HepG2 (cell line): ENCODE results near the gene BLOC1S4. TPM values are rescaled to one million over a fixed set of nuclear protein-coding genes. Genes with fewer than 3 reads are reported as not detected.

ENCODE experiments used
- HMGA1 ChIP-seq: sonication (generic); formaldehyde crosslinking; conservative IDR thresholded peaks from 2 replicates; pipeline ENCODE4 v1.4.0; 2020; ENCODE audit warnings: missing genetic modification reagents
- MAF1 ChIP-seq: sonication (generic); formaldehyde crosslinking; IDR thresholded peaks from 2 replicates; pipeline ENCODE4 v1.5.0; 2020; ENCODE audit warnings: missing genetic modification reagents, borderline replicate concordance
- SNRNP70 ChIP-seq: fragments of 200-400 bp; formaldehyde crosslinking; IDR thresholded peaks from 2 replicates; pipeline ENCODE4 v1.6.1; 2017; ENCODE audit warnings: mild to moderate bottlenecking, low read depth, low read length, moderate library complexity
- TCF7 ChIP-seq: sonication (generic); IDR thresholded peaks from 2 replicates; pipeline ENCODE4 v1.6.1; 2016; ENCODE audit warnings: antibody characterized with exemption, low read depth
- XRCC5 ChIP-seq: fragments of 200-400 bp; formaldehyde crosslinking; optimal IDR thresholded peaks from 2 replicates; pipeline ENCODE3; 2017; ENCODE audit warnings: mild to moderate bottlenecking, low read length
- ZBTB7B ChIP-seq: sonication (generic); formaldehyde crosslinking; IDR thresholded peaks from 2 replicates; pipeline ENCODE4 v1.4.0; 2020; ENCODE audit warnings: missing genetic modification reagents
- ZEB1 ChIP-seq: IDR thresholded peaks from 2 replicates; pipeline ENCODE4 v1.6.1; 2012; ENCODE audit warnings: mild to moderate bottlenecking, low read depth, inconsistent platforms; ENCODE audit not compliant: insufficient replicate concordance
- ZFP36L2 ChIP-seq: sonication (generic); formaldehyde crosslinking; IDR thresholded peaks from 2 replicates; pipeline ENCODE4 v1.4.0; 2020; ENCODE audit warnings: missing genetic modification reagents
- ZNF256 ChIP-seq: sonication (generic); formaldehyde crosslinking; conservative IDR thresholded peaks from 2 replicates; pipeline ENCODE4 v1.4.0; 2020; ENCODE audit warnings: missing genetic modification reagents
- ZNF552 ChIP-seq: sonication (generic); formaldehyde crosslinking; IDR thresholded peaks from 2 replicates; pipeline ENCODE4 v1.9.0; 2022; ENCODE audit warnings: missing genetic modification reagents, mild to moderate bottlenecking, borderline replicate concordance
- ZNF563 ChIP-seq: sonication (generic); formaldehyde crosslinking; IDR thresholded peaks from 2 replicates; pipeline ENCODE4 v1.8.0; 2022; ENCODE audit warnings: mild to moderate bottlenecking, moderate library complexity, missing genetic modification reagents
- ZNF878 ChIP-seq: sonication (generic); formaldehyde crosslinking; IDR thresholded peaks from 2 replicates; pipeline ENCODE4 v1.8.1; 2023; ENCODE audit warnings: mild to moderate bottlenecking, missing genetic modification reagents, moderate library complexity
- polyA plus RNA-seq, 8 experiments: library from polyadenylated mRNA; depleted of rRNA in 3 of 8; stranded (reverse) in 7 of 8; unstranded in 1 of 8; fragments of >200 nt; fragmentation: Illumina TruSeq in 4 of 8; extraction: Trizol in 4 of 8; gene quantifications; 2 replicates each; pipeline versions ENCODE4 v1.2.1 to v1.2.3, GENCODE V29; 2011 to 2016; ENCODE audit warnings: low read depth in 4 of 8, missing spikeins in 1 of 8, mixed read lengths in 1 of 8; ENCODE audit not compliant: insufficient read depth in 1 of 8
- total RNA-seq, 5 experiments: library from RNA; depleted of rRNA; stranded (reverse); fragments of >200 nt; fragmentation: Illumina TruSeq; extraction: Trizol; gene quantifications; 2 replicates each; pipeline ENCODE4 v1.2.3, GENCODE V29; 2016; ENCODE audit warnings: low read depth in 1 of 5
- TF ChIP-seq, protein P1 (sequence below): sonication (generic); formaldehyde crosslinking; IDR thresholded peaks from 2 replicates; pipeline ENCODE4 v1.4.0; 2020; ENCODE audit warnings: missing genetic modification reagents
- TF ChIP-seq, protein P2 (sequence below): sonication (generic); formaldehyde crosslinking; IDR thresholded peaks from 2 replicates; pipeline ENCODE4 v1.5.1; 2020; ENCODE audit warnings: mild to moderate bottlenecking, moderate library complexity, missing genetic modification reagents
- TF ChIP-seq, protein P3 (sequence below): sonication (generic); formaldehyde crosslinking; IDR thresholded peaks from 2 replicates; pipeline ENCODE4 v1.8.1; 2023; ENCODE audit warnings: mild to moderate bottlenecking, inconsistent platforms, moderate library complexity, missing genetic modification reagents, borderline replicate concordance
- TF ChIP-seq, protein P4 (sequence below): sonication (generic); formaldehyde crosslinking; IDR thresholded peaks from 2 replicates; pipeline ENCODE4 v1.8.0; 2022; ENCODE audit warnings: missing genetic modification reagents, mild to moderate bottlenecking, borderline replicate concordance
- TF ChIP-seq, protein P5 (sequence below): IDR thresholded peaks from 2 replicates; pipeline ENCODE4 v1.6.1; 2016; ENCODE audit warnings: mild to moderate bottlenecking

The BLOC1S4 gene
- total and polyA plus RNA-seq, 2 of the 13 experiments (the other 11 are each of a cell fraction or from before 2014, with no cell fraction given), result 15.5 to 20.9 TPM

DNA sequence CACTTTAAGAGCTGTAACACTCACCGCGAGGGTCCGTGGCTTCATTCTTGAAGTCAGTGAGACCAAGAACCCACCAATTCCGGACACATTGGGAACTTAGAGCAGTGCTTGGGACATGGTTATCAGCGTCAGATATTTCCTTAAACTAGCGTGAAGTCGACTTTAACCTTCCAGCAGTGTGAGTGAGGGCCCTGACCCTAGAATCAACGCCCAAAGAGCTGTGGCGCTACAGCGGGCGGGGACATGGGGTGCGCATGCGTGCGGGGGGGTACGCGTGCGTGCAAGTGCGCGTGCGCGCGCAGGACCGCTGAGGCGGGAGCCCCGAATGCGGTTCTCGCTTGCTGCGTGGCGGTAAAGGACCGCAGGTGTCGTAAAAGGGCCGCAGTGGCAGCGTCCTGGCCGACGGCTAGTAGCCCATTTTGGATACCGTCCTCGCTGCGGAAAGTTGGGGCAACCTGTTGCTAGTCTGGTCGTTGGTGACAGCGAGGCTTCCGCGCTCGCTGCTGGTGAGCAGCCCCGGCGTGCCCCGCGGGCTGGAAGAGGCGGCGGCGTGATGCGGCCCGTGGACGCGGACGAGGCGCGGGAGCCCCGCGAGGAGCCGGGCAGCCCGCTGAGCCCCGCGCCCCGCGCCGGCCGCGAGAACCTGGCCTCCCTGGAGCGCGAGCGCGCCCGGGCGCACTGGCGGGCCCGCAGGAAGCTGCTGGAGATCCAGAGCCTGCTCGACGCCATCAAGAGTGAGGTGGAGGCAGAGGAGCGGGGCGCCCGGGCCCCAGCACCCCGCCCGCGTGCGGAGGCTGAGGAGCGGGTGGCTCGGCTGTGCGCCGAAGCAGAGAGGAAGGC, 42.1 kb upstream of the BLOC1S4 start (continued):
- TF ChIP-seq ZNF878 (no peak; the same call in 1 of the 2 replicates), HMGA1 (CRISPR knock-in tag) (no peak), ZNF256 (CRISPR knock-in tag) (no peak), TCF7 (no peak), XRCC5 (no peak), ZBTB7B (no peak), ZNF552 (CRISPR knock-in tag) (peak; percentile 89; the same call in 1 of the 2 replicates), MAF1 (CRISPR knock-in tag) (no peak), ZFP36L2 (peak; percentile 92), SNRNP70 (no peak), ZNF563 (peak; percentile 89), ZEB1 (peak; percentile 28)
- TF ChIP-seq, protein P1, sequence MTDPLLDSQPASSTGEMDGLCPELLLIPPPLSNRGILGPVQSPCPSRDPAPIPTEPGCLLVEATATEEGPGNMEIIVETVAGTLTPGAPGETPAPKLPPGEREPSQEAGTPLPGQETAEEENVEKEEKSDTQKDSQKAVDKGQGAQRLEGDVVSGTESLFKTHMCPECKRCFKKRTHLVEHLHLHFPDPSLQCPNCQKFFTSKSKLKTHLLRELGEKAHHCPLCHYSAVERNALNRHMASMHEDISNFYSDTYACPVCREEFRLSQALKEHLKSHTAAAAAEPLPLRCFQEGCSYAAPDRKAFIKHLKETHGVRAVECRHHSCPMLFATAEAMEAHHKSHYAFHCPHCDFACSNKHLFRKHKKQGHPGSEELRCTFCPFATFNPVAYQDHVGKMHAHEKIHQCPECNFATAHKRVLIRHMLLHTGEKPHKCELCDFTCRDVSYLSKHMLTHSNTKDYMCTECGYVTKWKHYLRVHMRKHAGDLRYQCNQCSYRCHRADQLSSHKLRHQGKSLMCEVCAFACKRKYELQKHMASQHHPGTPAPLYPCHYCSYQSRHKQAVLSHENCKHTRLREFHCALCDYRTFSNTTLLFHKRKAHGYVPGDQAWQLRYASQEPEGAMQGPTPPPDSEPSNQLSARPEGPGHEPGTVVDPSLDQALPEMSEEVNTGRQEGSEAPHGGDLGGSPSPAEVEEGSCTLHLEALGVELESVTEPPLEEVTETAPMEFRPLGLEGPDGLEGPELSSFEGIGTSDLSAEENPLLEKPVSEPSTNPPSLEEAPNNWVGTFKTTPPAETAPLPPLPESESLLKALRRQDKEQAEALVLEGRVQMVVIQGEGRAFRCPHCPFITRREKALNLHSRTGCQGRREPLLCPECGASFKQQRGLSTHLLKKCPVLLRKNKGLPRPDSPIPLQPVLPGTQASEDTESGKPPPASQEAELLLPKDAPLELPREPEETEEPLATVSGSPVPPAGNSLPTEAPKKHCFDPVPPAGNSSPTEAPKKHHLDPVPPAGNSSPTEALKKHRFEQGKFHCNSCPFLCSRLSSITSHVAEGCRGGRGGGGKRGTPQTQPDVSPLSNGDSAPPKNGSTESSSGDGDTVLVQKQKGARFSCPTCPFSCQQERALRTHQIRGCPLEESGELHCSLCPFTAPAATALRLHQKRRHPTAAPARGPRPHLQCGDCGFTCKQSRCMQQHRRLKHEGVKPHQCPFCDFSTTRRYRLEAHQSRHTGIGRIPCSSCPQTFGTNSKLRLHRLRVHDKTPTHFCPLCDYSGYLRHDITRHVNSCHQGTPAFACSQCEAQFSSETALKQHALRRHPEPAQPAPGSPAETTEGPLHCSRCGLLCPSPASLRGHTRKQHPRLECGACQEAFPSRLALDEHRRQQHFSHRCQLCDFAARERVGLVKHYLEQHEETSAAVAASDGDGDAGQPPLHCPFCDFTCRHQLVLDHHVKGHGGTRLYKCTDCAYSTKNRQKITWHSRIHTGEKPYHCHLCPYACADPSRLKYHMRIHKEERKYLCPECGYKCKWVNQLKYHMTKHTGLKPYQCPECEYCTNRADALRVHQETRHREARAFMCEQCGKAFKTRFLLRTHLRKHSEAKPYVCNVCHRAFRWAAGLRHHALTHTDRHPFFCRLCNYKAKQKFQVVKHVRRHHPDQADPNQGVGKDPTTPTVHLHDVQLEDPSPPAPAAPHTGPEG (CRISPR knock-in tag), result peak; percentile 46; the same call in 1 of the 2 replicates
- TF ChIP-seq, protein P2, sequence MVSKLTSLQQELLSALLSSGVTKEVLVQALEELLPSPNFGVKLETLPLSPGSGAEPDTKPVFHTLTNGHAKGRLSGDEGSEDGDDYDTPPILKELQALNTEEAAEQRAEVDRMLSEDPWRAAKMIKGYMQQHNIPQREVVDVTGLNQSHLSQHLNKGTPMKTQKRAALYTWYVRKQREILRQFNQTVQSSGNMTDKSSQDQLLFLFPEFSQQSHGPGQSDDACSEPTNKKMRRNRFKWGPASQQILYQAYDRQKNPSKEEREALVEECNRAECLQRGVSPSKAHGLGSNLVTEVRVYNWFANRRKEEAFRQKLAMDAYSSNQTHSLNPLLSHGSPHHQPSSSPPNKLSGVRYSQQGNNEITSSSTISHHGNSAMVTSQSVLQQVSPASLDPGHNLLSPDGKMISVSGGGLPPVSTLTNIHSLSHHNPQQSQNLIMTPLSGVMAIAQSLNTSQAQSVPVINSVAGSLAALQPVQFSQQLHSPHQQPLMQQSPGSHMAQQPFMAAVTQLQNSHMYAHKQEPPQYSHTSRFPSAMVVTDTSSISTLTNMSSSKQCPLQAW (CRISPR knock-in tag), result peak; percentile 76
- TF ChIP-seq, protein P3, sequence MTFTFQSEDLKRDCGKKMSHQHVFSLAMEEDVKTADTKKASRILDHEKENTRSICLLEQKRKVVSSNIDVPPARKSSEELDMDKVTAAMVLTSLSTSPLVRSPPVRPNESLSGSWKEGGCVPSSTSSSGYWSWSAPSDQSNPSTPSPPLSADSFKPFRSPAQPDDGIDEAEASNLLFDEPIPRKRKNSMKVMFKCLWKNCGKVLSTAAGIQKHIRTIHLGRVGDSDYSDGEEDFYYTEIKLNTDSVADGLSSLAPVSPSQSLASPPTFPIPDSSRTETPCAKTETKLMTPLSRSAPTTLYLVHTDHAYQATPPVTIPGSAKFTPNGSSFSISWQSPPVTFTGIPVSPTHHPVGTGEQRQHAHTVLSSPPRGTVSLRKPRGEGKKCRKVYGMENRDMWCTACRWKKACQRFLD, result no peak
- TF ChIP-seq, protein P4, sequence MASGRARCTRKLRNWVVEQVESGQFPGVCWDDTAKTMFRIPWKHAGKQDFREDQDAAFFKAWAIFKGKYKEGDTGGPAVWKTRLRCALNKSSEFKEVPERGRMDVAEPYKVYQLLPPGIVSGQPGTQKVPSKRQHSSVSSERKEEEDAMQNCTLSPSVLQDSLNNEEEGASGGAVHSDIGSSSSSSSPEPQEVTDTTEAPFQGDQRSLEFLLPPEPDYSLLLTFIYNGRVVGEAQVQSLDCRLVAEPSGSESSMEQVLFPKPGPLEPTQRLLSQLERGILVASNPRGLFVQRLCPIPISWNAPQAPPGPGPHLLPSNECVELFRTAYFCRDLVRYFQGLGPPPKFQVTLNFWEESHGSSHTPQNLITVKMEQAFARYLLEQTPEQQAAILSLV (CRISPR knock-in tag), result peak; percentile 72
- TF ChIP-seq, protein P5, sequence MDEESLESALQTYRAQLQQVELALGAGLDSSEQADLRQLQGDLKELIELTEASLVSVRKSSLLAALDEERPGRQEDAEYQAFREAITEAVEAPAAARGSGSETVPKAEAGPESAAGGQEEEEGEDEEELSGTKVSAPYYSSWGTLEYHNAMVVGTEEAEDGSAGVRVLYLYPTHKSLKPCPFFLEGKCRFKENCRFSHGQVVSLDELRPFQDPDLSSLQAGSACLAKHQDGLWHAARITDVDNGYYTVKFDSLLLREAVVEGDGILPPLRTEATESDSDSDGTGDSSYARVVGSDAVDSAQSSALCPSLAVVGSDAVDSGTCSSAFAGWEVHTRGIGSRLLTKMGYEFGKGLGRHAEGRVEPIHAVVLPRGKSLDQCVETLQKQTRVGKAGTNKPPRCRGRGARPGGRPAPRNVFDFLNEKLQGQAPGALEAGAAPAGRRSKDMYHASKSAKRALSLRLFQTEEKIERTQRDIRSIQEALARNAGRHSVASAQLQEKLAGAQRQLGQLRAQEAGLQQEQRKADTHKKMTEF (CRISPR knock-in tag), result peak; percentile 59; the same call in 1 of the 2 replicates
